Glutamatergic neuron (in vitro differentiated cells): Measurements from ENCODE around the gene HDGFL1. TPM values are rescaled to one million over a fixed set of nuclear protein-coding genes. Genes with fewer than 3 reads are reported as not detected.

Source experiments
- DNase-seq: peaks from one replicate; pipeline ENCODE4 v3.0.0; 2022
- H3K27ac Mint-ChIP-seq: one replicate; pipeline ENCODE4 v1.8.0; 2020; ENCODE audit warnings: mild to moderate bottlenecking, mixed read lengths, inconsistent platforms; ENCODE audit not compliant: unreplicated experiment
- H3K27me3 Mint-ChIP-seq: one replicate; pipeline ENCODE4 v1.8.0; 2020; ENCODE audit warnings: mild to moderate bottlenecking, moderate library complexity, mixed read lengths, inconsistent platforms; ENCODE audit not compliant: unreplicated experiment
- H3K36me3 Mint-ChIP-seq: one replicate; pipeline ENCODE4 v1.8.0; 2020; ENCODE audit warnings: mild to moderate bottlenecking, mixed read lengths, inconsistent platforms; ENCODE audit not compliant: unreplicated experiment
- H3K4me1 Mint-ChIP-seq: one replicate; pipeline ENCODE4 v1.8.0; 2020; ENCODE audit warnings: mild to moderate bottlenecking, low read depth, mixed read lengths, inconsistent platforms; ENCODE audit not compliant: unreplicated experiment
- H3K4me3 Mint-ChIP-seq: one replicate; pipeline ENCODE4 v1.8.0; 2020; ENCODE audit warnings: mild to moderate bottlenecking, mixed read lengths, inconsistent platforms; ENCODE audit not compliant: unreplicated experiment
- H3K9me3 Mint-ChIP-seq: one replicate; pipeline ENCODE4 v1.8.0; 2020; ENCODE audit warnings: mild to moderate bottlenecking, moderate library complexity, mixed read lengths, inconsistent platforms; ENCODE audit not compliant: unreplicated experiment
- CTCF ChIP-seq: fragments of 200-600 bp; sonication (generic); IDR thresholded peaks from one replicate; pipeline ENCODE4 v1.5.0; 2021; ENCODE audit not compliant: partially characterized antibody, unreplicated experiment
- total RNA-seq: library from RNA; stranded (reverse); fragmentation: NEBNext Ultra II Directional; extraction: Animal tissue kit (Norgen Biotek cat#: 25700); gene quantifications from one replicate; pipeline ENCODE4 v1.2.1, GENCODE V29; 2021; ENCODE audit not compliant: unreplicated experiment

The HDGFL1 gene
- total RNA-seq, 1 donor from 2014 or later, result not detected

- H3K27me3 Mint-ChIP-seq, result no peaks in the 10 kb centered on the region
Measured at GRCh38 chr6:22556266-22556665, 13.1 kb upstream of the HDGFL1 start.

GRCh38 chr6:22557007-22557406 lies 12.4 kb upstream of the HDGFL1 start:
- H3K4me1 Mint-ChIP-seq, result no peaks in the 10 kb centered on the region
- no peak overlapping the region for H3K27ac Mint-ChIP-seq
- H3K27me3 Mint-ChIP-seq, result no peaks in the 10 kb centered on the region
- no peak for TF ChIP-seq CTCF
- DNase-seq, result no peak
- H3K36me3 Mint-ChIP-seq, result no peaks in the 10 kb centered on the region
- H3K4me3 Mint-ChIP-seq, result no peak overlapping the region
- peaks cover 1% of the 10 kb centered on the region for H3K9me3 Mint-ChIP-seq

More at GRCh38 chr6:22556266-22556665, 13.1 kb upstream of the HDGFL1 start:
- Mint-ChIP-seq H3K36me3 (no peaks in the 10 kb centered on the region), H3K9me3 (peaks cover 1% of the 10 kb centered on the region), H3K4me1 (no peaks in the 10 kb centered on the region), H3K4me3 (no peak overlapping the region), H3K27ac (no peak overlapping the region)
- DNase-seq, result no peak
- TF ChIP-seq CTCF, result no peak

- H3K9me3 Mint-ChIP-seq, result peaks cover 1% of the 10 kb centered on the region
- no peak overlapping the region for H3K27ac Mint-ChIP-seq
- H3K36me3 Mint-ChIP-seq, result no peaks in the 10 kb centered on the region
- DNase-seq, result no peak
- H3K4me3 Mint-ChIP-seq, result no peak overlapping the region
- H3K4me1 Mint-ChIP-seq, result no peaks in the 10 kb centered on the region
- no peaks in the 10 kb centered on the region for H3K27me3 Mint-ChIP-seq
- TF ChIP-seq CTCF, result no peak
Measured at GRCh38 chr6:22558288-22558882, 11.0 kb upstream of the HDGFL1 start.

GRCh38 chr6:22568854-22569253 lies 512 bp upstream of the HDGFL1 start:
- Mint-ChIP-seq H3K27ac (no peak overlapping the region), H3K27me3 (peaks cover 2% of the 10 kb centered on the region), H3K4me3 (no peak overlapping the region), H3K9me3 (no peaks in the 10 kb centered on the region), H3K36me3 (no peaks in the 10 kb centered on the region), H3K4me1 (no peaks in the 10 kb centered on the region)
- DNase-seq, result no peak
- no peak for TF ChIP-seq CTCF

- H3K9me3 Mint-ChIP-seq, result no peaks in the 10 kb centered on the region
- H3K4me3 Mint-ChIP-seq, result no peak overlapping the region
- no peak for DNase-seq
- no peaks in the 10 kb centered on the region for H3K36me3 Mint-ChIP-seq
- TF ChIP-seq CTCF, result no peak
- H3K27me3 Mint-ChIP-seq, result peaks cover 2% of the 10 kb centered on the region
- no peak overlapping the region for H3K27ac Mint-ChIP-seq
- no peaks in the 10 kb centered on the region for H3K4me1 Mint-ChIP-seq
Measured at GRCh38 chr6:22570185-22570551, 802 bp downstream of the HDGFL1 start.
